ENCODE data around the gene GRK3. TPM values are rescaled to one million over a fixed set of nuclear protein-coding genes. Genes with fewer than 3 reads are reported as not detected.

GRK3 gene
- total RNA-seq (2012; rRNA removed) = 1.6 and 1.9 TPM in 2 replicates
- polyA plus RNA-seq (2012; rRNA removed) = 0.58 and 0.80 TPM in 2 replicates
- polyA plus RNA-seq (2012; cell fraction: cytosol; rRNA removed) = 0.15 and 0.23 TPM in 2 replicates
- polyA plus RNA-seq (2012; cell fraction: nucleus; rRNA removed; ENCODE audit: low replicate concordance) = 0.22 and 1.1 TPM in 2 replicates
- percentile 44 among the genes with signal in this experiment for Bru-seq, nascent RNA
- BruChase-seq, experiment 1, labeled RNA remaining after a 6-hour chase = percentile 40 among the genes with signal in this experiment
- percentile 44 among the genes with signal in this experiment for BruChase-seq, experiment 2, labeled RNA remaining after a 2-hour chase
- long read RNA-seq, full-length matches to known transcripts = 2 of 5 reads
- long read RNA-seq, partial matches to known transcripts = 0 of 5 reads
- long read RNA-seq, other reads (novel, unspliced or antisense) = 3 of 5 reads

GRCh38 chr22:25564320-25564978 lies at the start of gene GRK3:
TSS of gene GRK3 (plus strand) at chr22:25564675. CDS start at chr22:25565041, 366 bp downstream.
- 2% methylated on average over 35 of the region's 73 CpGs; no CpG with 5 or more reads in 1 of the 2 experiments for WGBS, 2 experiments (ENCODE audit: extremely low coverage in 2 of 2, insufficient read length in 1 of 2)
- H4K8ac ChIP-seq (ENCODE audit: low read depth in 2 of 2, low read length in 2 of 2) = no peak within 1 kb of the TSS
- no peaks in the 10 kb centered on the region for H3K4me1 ChIP-seq (ENCODE audit: control insufficient read depth, insufficient read depth, low read length)
- peak; percentile 27 for DNase-seq
- CTCF ChIA-PET = no interaction called here
- H3K36me3 ChIP-seq (ENCODE audit: control insufficient read depth, insufficient read depth, low read length) = no peaks in the 10 kb centered on the region
- H3K14ac ChIP-seq (replicated peaks; ENCODE audit: low read depth, low read length) = no peak within 1 kb of the TSS
- H3K23ac ChIP-seq (ENCODE audit: low read depth, low read length) = no peak within 1 kb of the TSS
- POLR2A ChIA-PET (ENCODE audit: unreplicated experiment) = no interaction called here
- H2AK5ac ChIP-seq (ENCODE audit: low read depth, low read length) = no peak within 1 kb of the TSS
- BruUV-seq (replicated peaks) = no TSS peak
- no peak within 1 kb of the TSS for H2BK5ac ChIP-seq (ENCODE audit: low read depth, low read length, poor library complexity, severe bottlenecking)
- peak within 1 kb of the TSS; percentile 38 for H3K9ac ChIP-seq (ENCODE audit: low read depth, low read length)
- peak within 1 kb of the TSS; percentile 8 for H2AK9ac ChIP-seq (replicated peaks; ENCODE audit: low read depth, low read length, poor library complexity)
- no peak within 1 kb of the TSS; the same call in 1 of the 2 replicates for H3K27ac ChIP-seq (ENCODE audit: insufficient read depth, low read length)
- dilution Hi-C loops (cut with HindIII; ENCODE audit: low sequenced_read_pairs, unreplicated experiment) (no loop called here), in situ Hi-C loops (cut with MboI; ENCODE audit: low sequenced_read_pairs) (no loop called here), intact Hi-C loops (cut with micrococcal nuclease) (no loop called here)
- H3K4ac ChIP-seq (ENCODE audit: low read depth, low read length) = no peak within 1 kb of the TSS
- no peaks in the 10 kb centered on the region for H4K20me1 ChIP-seq (ENCODE audit: insufficient read depth, low read length)
- peak within 1 kb of the TSS; percentile 91 for H3K4me2 ChIP-seq (ENCODE audit: low read depth, low read length)
- no peaks in the 10 kb centered on the region for H3K79me1 ChIP-seq (ENCODE audit: low read depth in 1 of 2, low read length in 2 of 2)
- no peak within 1 kb of the TSS for H2BK20ac ChIP-seq (ENCODE audit: low read depth, low read length)
- no peak within 1 kb of the TSS for H4K5ac ChIP-seq (ENCODE audit: low read depth, low read length)
- no peak within 1 kb of the TSS for H3K18ac ChIP-seq (ENCODE audit: low read depth, low read length)
- H3K9me1 ChIP-seq (ENCODE audit: insufficient read depth, low read length) = no peaks in the 10 kb centered on the region
- peak; percentile 88 for ATAC-seq (ENCODE audit: low read depth)
- peak within 1 kb of the TSS; percentile 97 for H3K4me3 ChIP-seq (ENCODE audit: insufficient read depth, low read depth, low read length)
- no peak within 1 kb of the TSS for H2BK120ac ChIP-seq (ENCODE audit: low read depth, low read length)
- no peak within 1 kb of the TSS for H2BK15ac ChIP-seq (ENCODE audit: low read depth, low read length)
- TF ChIP-seq CHD1 (IDR thresholded peaks at IDR 0.05; ENCODE audit: low read depth, low read length) (no peak), BHLHE40 (IDR thresholded peaks at IDR 0.05; ENCODE audit: low read depth, low read length) (no peak), SMC3 (IDR thresholded peaks at IDR 0.05; ENCODE audit: low read depth, low read length) (no peak), CTCF (conservative IDR thresholded peaks at IDR 0.05; ENCODE audit: low read depth, low read length) (no peak), NFE2L2 (IDR thresholded peaks at IDR 0.05; ENCODE audit: low read depth, low read length) (no peak)
- H4K91ac ChIP-seq (ENCODE audit: insufficient read depth, low read depth, low read length) = no peak within 1 kb of the TSS
- H3K27me3 ChIP-seq (ENCODE audit: control insufficient read depth, insufficient read depth, low read length) = peaks cover 20% of the 10 kb centered on the region
- peak within 1 kb of the TSS; percentile 84 for H2AFZ ChIP-seq (replicated peaks; ENCODE audit: low read length, poor library complexity)
- H3K9me3 ChIP-seq (ENCODE audit: control insufficient read depth, insufficient read depth, low read length) = no peaks in the 10 kb centered on the region
- no peak within 1 kb of the TSS for H3K56ac ChIP-seq (ENCODE audit: extremely low read depth, insufficient read depth, low read length)

Measured in IMR-90 (cell line).